GM18508 (cell line): ENCODE results near the gene ZC3H7B.

Experiments used
- ATAC-seq: cut with Tn5 transposase; IDR thresholded peaks from one replicate; pipeline ENCODE4 v1.9.1; 2021; ENCODE audit warnings: moderate number of reproducible peaks; ENCODE audit not compliant: insufficient read depth, unreplicated experiment

The ZC3H7B gene

GRCh38 chr22:41408665-41409064, 107.3 kb downstream of the ZC3H7B start:
- ATAC-seq, result no peak
